NOMO-1 (cell line): ENCODE measurements around the gene DDX39A.

Experiments used
- DNase-seq, 2 experiments: peaks; one replicate each; lab custom pipeline; 2025; ENCODE audit not compliant: unreplicated experiment in 2 of 2; lab: John Stamatoyannopoulos, UW

Gene DDX39A

DNA sequence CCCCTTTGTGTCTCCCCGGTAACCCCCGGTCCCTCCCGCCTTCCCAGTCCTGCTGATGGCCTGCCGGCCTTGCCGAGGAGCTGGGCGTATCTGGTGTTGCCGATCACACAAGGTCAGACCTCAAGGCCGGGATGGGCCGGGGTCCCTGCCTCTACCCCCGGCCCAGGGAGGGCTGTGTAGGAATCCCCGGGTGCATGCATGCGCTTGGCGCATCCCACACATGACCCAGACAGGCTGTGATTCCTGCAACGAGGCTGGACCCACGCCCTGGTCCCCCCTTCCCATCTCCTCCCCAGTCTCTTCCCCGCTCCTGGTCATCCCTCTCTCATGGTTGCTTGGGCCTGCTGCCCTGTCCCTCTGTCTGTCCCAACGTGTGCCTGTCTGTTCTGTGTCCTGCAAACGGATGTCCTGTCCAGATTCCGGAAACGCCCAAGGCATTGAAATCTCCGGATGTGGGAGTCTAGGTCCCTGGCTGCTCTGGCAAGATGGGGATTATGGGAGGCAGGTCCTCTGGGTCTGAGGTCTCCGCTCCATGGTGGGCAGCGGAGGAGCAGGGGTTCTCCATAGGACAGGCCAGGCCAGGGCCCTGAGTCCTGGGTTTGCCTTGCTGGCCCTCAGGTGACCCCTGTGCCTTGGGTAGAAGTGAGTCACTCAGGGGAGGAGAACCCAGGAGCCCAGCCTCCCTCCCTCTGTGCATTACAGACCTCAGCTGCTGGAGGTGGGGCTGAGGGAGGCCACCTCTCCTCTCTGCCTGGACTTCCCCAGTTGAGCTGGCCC lies 15.6 kb upstream of the DDX39A start:
- peak; percentile 48 to 61 for DNase-seq

DNA sequence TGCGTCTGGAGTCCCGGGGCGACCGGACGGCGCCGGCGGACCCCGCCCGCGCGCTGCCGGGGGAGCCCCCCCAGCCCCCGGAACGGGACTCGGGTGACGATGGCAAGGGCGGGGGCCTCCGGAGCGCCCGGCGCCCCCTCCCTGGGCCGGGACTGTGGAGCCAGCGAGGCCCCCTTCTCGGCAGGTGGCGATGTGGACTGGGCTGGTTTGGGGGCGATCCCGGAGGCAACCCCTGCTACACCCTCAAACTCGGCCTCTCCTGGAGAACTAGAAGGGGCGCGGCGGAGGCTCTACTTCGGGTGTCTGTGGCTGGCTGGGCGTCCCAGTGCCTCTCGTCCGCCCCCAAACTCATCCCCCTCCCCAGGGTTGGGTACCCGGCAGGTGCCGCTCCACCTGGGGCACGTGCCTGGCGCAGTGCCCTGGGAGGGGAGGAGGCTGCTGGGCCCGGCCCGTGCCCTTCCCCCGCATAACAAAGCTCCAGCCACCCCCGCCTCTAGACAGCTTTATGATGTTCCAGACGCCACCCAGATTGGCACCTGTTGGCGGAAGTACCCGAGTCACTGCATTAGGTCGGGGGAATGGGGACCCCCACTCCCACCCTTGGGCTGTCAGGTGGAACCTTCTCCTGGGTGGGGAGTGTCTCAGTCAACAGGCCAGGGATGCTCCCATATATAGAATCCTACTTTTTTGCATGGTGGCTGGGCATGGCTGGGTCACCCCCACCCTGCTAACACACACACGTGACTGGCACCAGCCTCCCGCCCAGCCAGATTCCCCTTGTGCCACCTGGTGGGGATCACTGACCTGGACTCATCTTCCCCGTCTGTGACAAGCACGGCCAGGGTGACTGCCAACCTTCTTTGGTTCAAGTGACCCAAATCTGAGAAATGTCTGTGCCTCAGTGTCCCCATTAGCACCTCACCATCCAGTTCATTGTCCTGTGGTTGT lies 14.7 kb upstream of the DDX39A start:
- DNase-seq: no peak

DNA sequence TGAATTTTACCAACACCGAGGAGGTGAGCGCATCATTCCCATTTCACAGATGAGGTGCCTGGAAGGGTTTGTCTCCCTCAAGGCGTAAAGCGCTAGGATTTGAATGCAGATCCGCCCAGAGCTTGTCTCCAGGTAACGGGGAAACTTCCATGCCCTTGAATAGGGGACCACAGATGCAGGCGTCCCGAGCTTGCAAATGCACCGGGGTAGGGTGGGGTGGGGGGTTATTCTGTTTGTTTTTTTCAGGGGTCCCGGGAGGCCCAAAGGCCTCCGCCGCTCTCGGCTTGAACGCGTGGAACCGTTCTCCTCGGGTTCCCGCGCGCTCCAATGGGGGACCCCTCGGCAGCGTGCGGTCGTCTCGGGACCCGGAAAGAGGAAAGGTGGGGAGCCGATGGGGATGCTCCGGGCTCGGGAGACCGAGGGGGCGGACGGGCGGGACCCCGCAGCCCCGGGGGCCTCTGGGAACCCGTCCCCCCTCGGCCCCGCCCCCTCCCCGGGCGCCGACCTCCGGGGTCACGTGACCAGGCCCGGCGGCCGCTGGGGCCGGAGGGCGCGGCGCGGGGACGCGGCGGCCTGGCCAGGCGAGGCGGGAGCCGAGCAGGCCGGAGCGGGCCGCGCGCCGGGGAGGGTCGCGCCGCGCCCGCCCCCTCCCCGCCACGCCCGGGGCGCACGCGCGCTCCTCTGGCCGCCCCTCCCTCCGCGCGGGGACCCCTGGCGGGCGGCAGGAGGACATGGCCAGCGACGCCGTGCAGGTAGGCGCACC lies 13.8 kb upstream of the DDX39A start, which contains the start of gene PKN1:
Gene PKN1, plus strand, starts transcription at position 516 of the 763 bp plus-strand sequence. Its CDS starts 216 bp downstream, at position 732.
- DNase-seq: peak in 1 of 2 experiments; percentile 20

DNA sequence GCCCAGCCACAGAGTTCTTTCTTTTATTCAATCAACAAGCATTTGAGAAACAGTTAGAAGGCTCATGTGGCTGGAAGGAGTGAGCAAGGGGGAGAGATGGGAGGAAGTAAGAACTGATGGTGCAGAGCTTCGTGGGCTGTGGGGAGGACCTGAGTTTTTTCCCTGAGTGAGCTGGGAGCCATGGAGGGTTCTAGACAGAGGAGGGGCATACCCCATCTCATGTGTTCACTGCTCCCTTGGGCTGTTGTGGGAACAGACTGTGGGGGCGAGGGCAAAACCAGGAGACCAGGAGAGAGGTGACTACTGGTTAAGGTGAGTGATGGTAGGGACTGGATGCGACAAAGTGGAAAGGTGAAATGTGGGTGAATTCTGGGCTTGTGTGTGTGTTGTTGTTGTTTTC lies 11.6 kb upstream of the DDX39A start:
- DNase-seq: no peak

- no peak for DNase-seq
Measured at GRCh38 chr19:14428882-14429416, 9.8 kb upstream of the DDX39A start.

DNA sequence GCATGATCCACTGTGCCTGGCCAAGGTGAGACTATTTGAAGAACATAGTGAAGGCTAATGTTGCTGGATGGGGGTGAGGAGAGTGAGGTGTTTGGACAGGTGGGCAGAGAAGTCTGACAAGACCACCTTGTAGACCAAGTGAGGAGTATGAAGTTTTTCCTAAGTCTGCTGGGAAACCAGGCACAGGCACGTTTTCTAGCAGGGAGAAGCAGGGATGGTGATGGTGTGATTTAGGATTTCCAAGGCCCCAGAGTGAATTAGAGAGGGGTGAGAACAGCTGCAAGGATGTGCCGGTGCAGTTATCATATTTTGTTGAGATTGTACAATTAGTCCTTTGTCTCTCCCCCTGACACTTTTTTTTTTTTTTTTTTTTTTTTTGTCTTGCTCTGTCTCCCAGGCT lies 8.3 kb upstream of the DDX39A start:
- no peak for DNase-seq

GRCh38 chr19:14425696-14426138 lies 6.6 kb upstream of the DDX39A start:
- no peak for DNase-seq

DNA sequence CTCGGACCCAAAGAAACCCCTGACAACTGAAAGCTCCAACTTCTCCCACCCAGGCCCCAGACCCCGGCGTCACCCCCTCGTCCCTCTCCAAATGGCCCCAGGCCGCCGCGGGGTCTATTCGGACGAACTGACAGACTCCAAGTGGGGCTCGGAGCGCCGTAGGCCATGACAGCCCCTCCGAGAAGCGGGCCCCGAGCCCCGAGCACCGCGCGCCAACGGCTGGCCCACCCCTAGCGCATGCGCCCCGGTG lies 360 bp downstream of the DDX39A start:
- DNase-seq: peak in 1 of 2 experiments; percentile 67

- DNase-seq: no peak
Measured at GRCh38 chr19:14416817-14417231, 2.3 kb downstream of the DDX39A start.

DNA sequence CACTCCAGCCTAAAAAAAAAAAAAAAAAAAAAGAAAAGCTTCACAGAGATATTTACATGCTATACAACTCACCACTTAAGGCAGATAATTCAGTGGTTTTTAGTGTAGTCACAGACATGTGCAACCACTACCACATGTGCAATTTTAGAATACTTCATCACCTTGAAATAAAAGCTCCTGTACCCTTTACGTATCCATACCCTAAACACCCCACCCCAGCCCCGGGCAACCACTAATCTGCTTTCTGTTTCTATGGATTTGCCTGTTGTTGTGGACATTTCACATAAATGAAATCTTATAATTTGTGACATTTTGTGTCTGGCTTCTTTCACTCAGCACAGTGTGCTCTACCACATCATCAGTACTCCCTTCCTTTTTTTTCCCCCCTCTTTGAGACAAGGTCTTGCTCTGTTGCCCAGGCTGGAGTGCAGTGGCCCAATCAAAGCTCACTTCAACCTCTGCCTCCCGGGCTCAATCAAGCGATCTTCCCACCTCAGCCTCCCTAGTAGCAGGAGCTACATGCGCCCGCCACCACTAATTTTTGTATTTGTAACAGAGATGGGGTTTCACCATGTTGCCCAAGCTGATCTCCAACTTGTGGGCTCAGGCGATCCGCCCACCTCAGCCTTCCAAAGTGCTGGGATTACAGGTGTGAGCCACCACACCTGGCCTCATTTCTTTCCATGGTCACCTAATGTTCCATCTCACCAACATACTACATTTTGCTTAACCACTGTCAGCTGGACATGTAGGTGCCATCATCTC lies 4.0 kb downstream of the DDX39A start:
- DNase-seq: no peak

DNA sequence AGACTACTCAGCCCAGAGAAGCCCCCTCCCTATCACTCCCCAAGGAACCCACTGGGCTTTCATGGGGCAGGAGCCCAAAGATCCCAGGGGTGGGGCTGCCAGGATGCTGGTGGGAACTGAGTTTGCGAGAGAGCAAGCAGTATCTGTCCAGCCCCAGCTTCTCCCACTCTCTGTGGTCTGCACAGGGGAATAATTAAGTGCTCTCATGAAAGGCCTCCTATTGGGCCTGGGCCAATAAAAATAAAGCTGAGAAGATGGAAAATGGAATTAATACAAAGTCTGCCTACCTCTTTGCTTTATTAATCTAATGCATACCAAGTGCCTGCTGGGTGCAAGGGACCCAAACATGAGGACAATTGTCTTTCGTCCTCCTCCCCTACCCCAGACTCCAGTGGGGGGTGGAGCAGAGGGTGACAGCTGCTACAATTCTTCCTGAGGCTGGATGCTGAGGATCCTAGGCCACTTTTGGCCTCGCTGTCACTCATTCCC lies 5.4 kb downstream of the DDX39A start:
- DNase-seq: no peak

DNA sequence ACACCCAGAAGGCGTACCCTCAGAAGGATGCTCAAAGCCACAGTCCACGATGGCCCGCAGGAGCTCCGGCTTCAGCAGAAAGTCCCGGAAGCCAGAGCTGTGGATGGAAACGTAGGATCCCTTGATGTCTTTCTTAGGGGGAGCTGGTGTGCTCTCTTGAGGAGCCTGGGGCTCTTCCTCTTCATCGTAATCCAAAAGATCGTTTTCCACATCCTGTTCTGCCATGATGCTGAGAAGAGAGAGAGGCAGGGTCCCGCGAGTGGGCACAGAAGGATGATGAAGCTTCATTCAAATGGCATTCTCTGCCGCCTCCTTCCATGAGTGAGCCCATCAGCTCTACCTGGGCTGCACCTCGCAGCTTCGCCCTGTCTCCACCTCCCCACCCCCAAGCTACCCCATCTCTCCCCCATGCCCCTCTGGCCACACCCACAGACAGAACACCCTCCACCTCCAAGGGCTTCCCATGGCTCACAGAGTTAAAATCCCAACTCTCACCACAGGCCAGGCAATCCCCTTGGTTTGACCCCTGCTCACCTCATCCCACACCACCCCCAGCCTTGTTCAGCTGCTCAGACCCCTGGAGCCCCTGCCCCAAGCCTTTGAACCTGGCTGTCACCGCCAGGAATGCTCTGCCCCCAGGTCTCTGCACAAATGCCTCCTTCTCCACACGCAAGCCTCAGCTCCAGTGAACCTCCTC lies 6.0 kb downstream of the DDX39A start:
- DNase-seq: no peak

DNA sequence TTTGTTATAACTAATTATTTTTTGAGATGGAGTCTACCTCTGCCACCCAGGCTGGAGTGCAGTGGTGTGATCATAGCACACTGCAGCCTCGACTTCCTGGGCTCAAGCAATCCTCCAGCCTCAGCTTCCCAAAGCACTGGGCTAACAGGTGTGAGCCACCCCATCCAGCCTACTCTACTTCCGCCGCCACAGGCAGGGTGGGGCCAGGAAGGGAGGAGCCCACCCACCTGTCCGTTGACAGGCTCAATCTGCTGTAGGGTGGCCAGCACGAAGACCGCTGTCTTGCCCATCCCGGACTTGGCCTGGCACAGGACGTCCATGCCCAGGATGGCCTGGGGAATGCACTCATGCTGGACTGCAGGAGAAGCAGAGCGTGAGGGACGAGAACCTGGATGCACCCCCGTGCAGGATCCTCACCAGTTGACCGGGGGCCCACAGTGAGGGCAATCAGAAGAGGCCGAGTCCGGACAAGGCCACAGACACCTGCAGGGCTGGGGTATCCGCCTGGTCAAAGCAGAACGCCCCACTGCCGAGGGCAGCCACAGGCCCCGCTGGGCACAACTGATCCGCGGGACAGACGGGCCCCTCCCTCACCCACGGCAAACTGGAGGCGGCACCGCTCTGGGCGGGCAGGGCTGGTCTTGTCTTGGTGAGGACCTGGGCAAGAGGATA lies 6.7 kb downstream of the DDX39A start:
- DNase-seq: no peak

DNA sequence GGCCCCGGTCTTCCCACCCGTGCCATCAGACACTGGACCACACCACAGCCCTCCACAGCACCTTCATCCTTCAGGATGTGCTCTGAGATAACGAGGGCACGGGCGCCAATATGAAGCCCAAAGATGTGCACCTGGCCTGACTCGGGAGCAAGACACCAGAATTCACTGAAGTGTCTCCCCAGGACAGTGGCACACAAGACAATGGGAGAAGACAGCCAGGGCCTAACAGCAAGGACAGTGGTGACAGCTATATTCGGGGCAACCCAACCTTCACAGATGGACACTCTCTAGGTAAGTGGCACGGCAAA lies 7.2 kb downstream of the DDX39A start:
- DNase-seq: no peak

DNA sequence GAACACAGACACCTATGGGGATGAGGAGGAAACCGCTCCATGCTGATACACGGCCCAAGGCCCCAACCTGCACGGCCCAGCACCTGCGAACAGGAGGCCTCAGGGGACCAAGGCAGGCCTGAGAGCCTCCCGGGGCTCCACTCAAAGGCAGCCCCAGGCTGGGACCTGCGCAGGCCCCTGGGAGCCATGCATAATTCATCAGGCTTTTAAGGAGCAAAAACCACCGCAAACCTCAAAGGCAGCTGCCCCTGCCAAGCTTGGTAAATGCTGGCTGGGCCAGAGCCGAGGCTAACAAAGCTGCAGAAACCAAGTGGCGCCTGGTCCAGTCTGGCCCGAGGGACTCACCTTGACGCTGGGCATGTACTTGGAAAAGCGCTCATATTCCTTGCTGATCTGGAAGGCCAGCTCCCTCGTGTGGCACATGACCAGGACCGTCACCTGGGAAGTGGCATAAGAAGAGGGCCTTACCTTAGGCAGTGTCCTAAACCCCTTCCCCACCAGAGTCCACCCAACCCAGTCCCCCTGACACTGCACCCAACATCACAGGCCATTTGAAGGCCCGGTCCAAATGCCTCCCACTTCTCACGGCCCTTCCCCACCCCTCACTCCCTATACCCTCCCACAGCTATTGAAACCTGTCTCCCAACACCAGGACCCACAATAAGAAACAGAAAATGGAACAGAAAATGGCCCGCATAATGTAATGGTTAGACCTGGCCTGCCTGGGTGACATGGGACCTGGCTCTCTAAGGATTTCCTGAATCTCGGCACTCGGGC lies 7.8 kb downstream of the DDX39A start:
- DNase-seq: no peak

- DNase-seq: no peak
Measured at GRCh38 chr19:14410091-14411051, 8.8 kb downstream of the DDX39A start.
